Stimulated activated CD8-positive, alpha-beta memory T cell treated with anti-CD3 and anti-CD28 coated beads, Interleukin-7, amount 100 ng/mL, for 24 hours (primary cell): ENCODE data around the gene TNNC1.

Source experiments
- DNase-seq: peaks from one replicate; pipeline ENCODE4 v3.0.0-alpha.2; 2020; ENCODE audit warnings: low read depth

Gene TNNC1

GRCh38 chr3:52442409-52443267 is 11.2 kb downstream of the TNNC1 start:
- DNase-seq: no peak

- no peak for DNase-seq
Observed at GRCh38 chr3:52441772-52442332, 12.0 kb downstream of the TNNC1 start.

GRCh38 chr3:52441091-52441771 is 12.6 kb downstream of the TNNC1 start:
- DNase-seq: no peak

- DNase-seq: no peak
Observed at GRCh38 chr3:52440671-52441070, 13.2 kb downstream of the TNNC1 start.

GRCh38 chr3:52440249-52440551 is 13.6 kb downstream of the TNNC1 start:
- DNase-seq: no peak

- DNase-seq: no peak
Observed at GRCh38 chr3:52439426-52440248, 14.2 kb downstream of the TNNC1 start.

GRCh38 chr3:52438579-52439425 is 15.0 kb downstream of the TNNC1 start:
- DNase-seq: no peak

- DNase-seq: no peak
Observed at GRCh38 chr3:52438104-52438376, 15.8 kb downstream of the TNNC1 start.

- no peak for DNase-seq
Observed at GRCh38 chr3:52437326-52438103, 16.3 kb downstream of the TNNC1 start.

GRCh38 chr3:52436500-52437149 is 17.2 kb downstream of the TNNC1 start:
- no peak for DNase-seq

GRCh38 chr3:52435246-52436101 is 18.4 kb downstream of the TNNC1 start:
- DNase-seq: no peak

- DNase-seq: no peak
Observed at GRCh38 chr3:52434491-52435115, 19.2 kb downstream of the TNNC1 start.

- no peak for DNase-seq
Observed at GRCh38 chr3:52433996-52434479, 19.8 kb downstream of the TNNC1 start.

- no peak for DNase-seq
Observed at GRCh38 chr3:52433328-52433995, 20.4 kb downstream of the TNNC1 start.

GRCh38 chr3:52432691-52433141 is 21.1 kb downstream of the TNNC1 start:
- DNase-seq: no peak

- DNase-seq: no peak
Observed at GRCh38 chr3:52432225-52432624, 21.6 kb downstream of the TNNC1 start.

GRCh38 chr3:52431459-52432223 is 22.2 kb downstream of the TNNC1 start:
- no peak for DNase-seq
